ENCODE measurements around the gene SERPINB2.
"Not testable (repeated sequence)": the region's sequence is repeated elsewhere in the genome, so short reads cannot be mapped to it uniquely, and the experiment has no call there.

The SERPINB2 gene

GRCh38 chr18:63922049-63922448 lies 34.5 kb downstream of the SERPINB2 start:
- TF ChIP-seq TCF4 (CRISPR knock-in tag; IDR thresholded peaks at IDR 0.05; ENCODE audit: borderline replicate concordance) (no peak), CREB5 (CRISPR knock-in tag; IDR thresholded peaks at IDR 0.05; ENCODE audit: low read depth) (no peak), ZC3H10 (CRISPR knock-in tag; IDR thresholded peaks at IDR 0.05) (no peak), ZFP3 (CRISPR knock-in tag; IDR thresholded peaks at IDR 0.05) (no peak), BACH2 (CRISPR knock-in tag; IDR thresholded peaks at IDR 0.05; ENCODE audit: borderline replicate concordance) (no peak), CSDC2 (CRISPR knock-in tag; IDR thresholded peaks at IDR 0.05) (no peak), OSR1 (CRISPR knock-in tag; IDR thresholded peaks at IDR 0.05) (no peak)
- ATAC-seq = no peak

- no peak for ATAC-seq
- TF ChIP-seq ZNF565 (CRISPR knock-in tag; conservative IDR thresholded peaks at IDR 0.05; ENCODE audit: low read depth) = no peak
These were observed 37.0 kb downstream of the SERPINB2 start for GRCh38 chr18:63924551-63924950.

- no peak for ATAC-seq
- TF ChIP-seq CSDC2 (CRISPR knock-in tag; IDR thresholded peaks at IDR 0.05) = no peak
- no peak for TF ChIP-seq ZNF565 (CRISPR knock-in tag; conservative IDR thresholded peaks at IDR 0.05; ENCODE audit: low read depth)
- TF ChIP-seq SNAI2 (CRISPR knock-in tag; IDR thresholded peaks at IDR 0.05) = no peak
- no peak for TF ChIP-seq ZNF8 (CRISPR knock-in tag; IDR thresholded peaks at IDR 0.05)
- no peak for TF ChIP-seq ESRRG (CRISPR knock-in tag; IDR thresholded peaks at IDR 0.05)
- no peak for TF ChIP-seq ZC3H10 (CRISPR knock-in tag; IDR thresholded peaks at IDR 0.05)
- TF ChIP-seq ZNF70 (CRISPR knock-in tag; IDR thresholded peaks at IDR 0.05) = no peak
- no peak for TF ChIP-seq PATZ1 (CRISPR knock-in tag; IDR thresholded peaks at IDR 0.05; ENCODE audit: borderline replicate concordance)
- no peak for TF ChIP-seq ZFP3 (CRISPR knock-in tag; IDR thresholded peaks at IDR 0.05)
- TF ChIP-seq ZFP30 (CRISPR knock-in tag; IDR thresholded peaks at IDR 0.05) = no peak
- TF ChIP-seq BACH2 (CRISPR knock-in tag; IDR thresholded peaks at IDR 0.05; ENCODE audit: borderline replicate concordance) = no peak
- TF ChIP-seq TOX (CRISPR knock-in tag; IDR thresholded peaks at IDR 0.05; ENCODE audit: borderline replicate concordance) = no peak
- no peak for TF ChIP-seq GLIS3 (CRISPR knock-in tag; IDR thresholded peaks at IDR 0.05)
- TF ChIP-seq TCF4 (CRISPR knock-in tag; IDR thresholded peaks at IDR 0.05; ENCODE audit: borderline replicate concordance) = no peak
- no peak for TF ChIP-seq RARB (CRISPR knock-in tag; IDR thresholded peaks at IDR 0.05)
These were observed 40.8 kb downstream of the SERPINB2 start for GRCh38 chr18:63928331-63928730.

- ATAC-seq = not testable (repeated sequence)
These were observed 41.9 kb downstream of the SERPINB2 start for GRCh38 chr18:63929369-63929768.

GRCh38 chr18:63930773-63931354 lies 43.4 kb downstream of the SERPINB2 start:
- ATAC-seq = no peak
- TF ChIP-seq TSHZ2 (CRISPR knock-in tag; IDR thresholded peaks at IDR 0.05) (no peak), POU6F1 (CRISPR knock-in tag; IDR thresholded peaks at IDR 0.05; ENCODE audit: borderline replicate concordance, low read depth) (no peak), TCF4 (CRISPR knock-in tag; IDR thresholded peaks at IDR 0.05; ENCODE audit: borderline replicate concordance) (no peak), ZNF565 (CRISPR knock-in tag; conservative IDR thresholded peaks at IDR 0.05; ENCODE audit: low read depth) (no peak), ESRRG (CRISPR knock-in tag; IDR thresholded peaks at IDR 0.05) (no peak), ZFP30 (CRISPR knock-in tag; IDR thresholded peaks at IDR 0.05) (no peak), GLIS3 (CRISPR knock-in tag; IDR thresholded peaks at IDR 0.05) (no peak), CSDC2 (CRISPR knock-in tag; IDR thresholded peaks at IDR 0.05) (no peak), ZNF8 (CRISPR knock-in tag; IDR thresholded peaks at IDR 0.05) (no peak), SNAI2 (CRISPR knock-in tag; IDR thresholded peaks at IDR 0.05) (no peak), OSR1 (CRISPR knock-in tag; IDR thresholded peaks at IDR 0.05) (no peak), ARNTL (CRISPR knock-in tag; IDR thresholded peaks at IDR 0.05; ENCODE audit: borderline replicate concordance, low read depth) (no peak), PATZ1 (CRISPR knock-in tag; IDR thresholded peaks at IDR 0.05; ENCODE audit: borderline replicate concordance) (no peak), ZNF70 (CRISPR knock-in tag; IDR thresholded peaks at IDR 0.05) (no peak), TOX (CRISPR knock-in tag; IDR thresholded peaks at IDR 0.05; ENCODE audit: borderline replicate concordance) (no peak), CREB5 (CRISPR knock-in tag; IDR thresholded peaks at IDR 0.05; ENCODE audit: low read depth) (no peak), BACH2 (CRISPR knock-in tag; IDR thresholded peaks at IDR 0.05; ENCODE audit: borderline replicate concordance) (no peak)
